ENCODE measurements around the gene CPNE7. TPM values are rescaled to one million over a fixed set of nuclear protein-coding genes. Genes with fewer than 3 reads are reported as not detected.

Gene CPNE7
- polyA plus RNA-seq, 3 donors = not detected

DNA sequence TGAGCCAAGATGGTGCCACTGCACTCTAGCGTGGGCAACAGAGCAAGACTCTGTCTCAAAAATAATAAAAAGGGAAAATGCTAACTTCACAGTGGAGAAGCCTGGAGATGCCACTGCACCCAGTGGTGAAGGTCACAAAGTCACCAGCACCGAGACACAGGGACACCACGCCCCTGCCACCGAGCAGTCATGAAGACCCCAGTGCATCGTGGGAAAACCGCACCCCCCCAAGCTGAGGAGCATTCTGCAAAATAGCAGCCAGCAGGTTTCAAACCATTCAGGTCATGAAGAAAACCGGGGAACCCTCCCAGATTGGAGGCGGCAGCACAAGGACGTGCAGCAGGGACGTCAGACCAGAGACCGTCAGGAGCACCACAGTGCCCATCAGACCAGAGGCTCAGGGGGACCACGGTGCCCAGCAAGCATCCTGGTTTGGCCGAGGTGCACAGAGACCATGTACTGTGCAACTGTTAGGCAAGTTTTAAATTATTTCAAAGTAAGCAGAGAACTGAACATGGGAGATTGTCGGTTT is 68.3 kb downstream of the CPNE7 start:
- intact Hi-C loops (cut with micrococcal nuclease) = loop anchor here (5.0 to 10.0 kb wide), 2 partner anchors 67 to 69 kb away; partner anchors contain the start of gene CPNE7 (in 2 of the 2)

GRCh38 chr16:89645122-89645521 is 69.6 kb downstream of the CPNE7 start:
- no peak overlapping the region for H3K4me3 Mint-ChIP-seq
- H3K79me2 ChIP-seq (ENCODE audit: insufficient read depth, low read length) = no peaks in the 10 kb centered on the region
- peaks cover 17% of the 10 kb centered on the region for H4K20me1 ChIP-seq (ENCODE audit: insufficient read depth, low read length)
- no peaks in the 10 kb centered on the region for H3K9me3 ChIP-seq (replicated peaks in 1 of 2; ENCODE audit: control insufficient read depth in 1 of 2, insufficient read depth in 1 of 2, low read length in 2 of 2)
- H2AFZ ChIP-seq (ENCODE audit: insufficient read depth, low read depth, low read length, poor library complexity, severe bottlenecking) = no peak overlapping the region
- peaks cover 0 to 6% (median 6%) of the 10 kb centered on the region in 3 donors for H3K27me3 Mint-ChIP-seq (ENCODE audit: low read depth in 3 of 3)
- no peak for TF ChIP-seq CTCF (IDR thresholded peaks at IDR 0.05)
- H3K4me3 ChIP-seq (replicated peaks in 1 of 3; ENCODE audit: low read depth in 2 of 3, low read length in 3 of 3) = no peak overlapping the region
- H3K36me3 ChIP-seq (replicated peaks in 1 of 2; ENCODE audit: control insufficient read depth in 1 of 2, insufficient read depth in 2 of 2, low read length in 2 of 2) = peaks cover 39 to 48% of the 10 kb centered on the region in 2 donors
- H3K4me1 Mint-ChIP-seq = peaks cover 7% of the 10 kb centered on the region
- no peak for DNase-seq
- 97% methylated on average over 9 of the region's 11 CpGs for WGBS (ENCODE audit: insufficient coverage)
- peaks cover 0 to 2% (median 0%) of the 10 kb centered on the region in 7 donors for H3K9me3 Mint-ChIP-seq
- H3K27ac Mint-ChIP-seq = peak overlapping the region in 1 of 7 donors; percentile 54
- H3K4me1 ChIP-seq (ENCODE audit: control insufficient read depth in 1 of 2, insufficient read depth in 2 of 2, low read length in 2 of 2) = peaks cover 0 to 5% of the 10 kb centered on the region in 2 donors
- H3K36me3 Mint-ChIP-seq = peaks cover 36 to 54% of the 10 kb centered on the region in 2 donors
- H3K27me3 ChIP-seq (ENCODE audit: control insufficient read depth in 2 of 2, insufficient read depth in 2 of 2, low read length in 2 of 2) = no peaks in the 10 kb centered on the region
- no peak overlapping the region for H3K9ac ChIP-seq (ENCODE audit: insufficient read depth, low read length, poor library complexity, severe bottlenecking)
- intact Hi-C loops (cut with micrococcal nuclease) = loop anchor here in 1 of 2 donors (10.0 kb wide), 1 partner anchor 70 kb away; the partner anchor contains the start of gene CPNE7
- H3K4me2 ChIP-seq (replicated peaks; ENCODE audit: extremely low read depth, low read length, poor library complexity, severe bottlenecking) = no peak overlapping the region
- no peak overlapping the region for H3K27ac ChIP-seq (ENCODE audit: low read depth in 1 of 2, low read length in 2 of 2)

More for the DNA sequence above, 68.3 kb downstream of the CPNE7 start:
- peaks cover 28 to 41% of the 10 kb centered on the region in 2 donors for H3K36me3 Mint-ChIP-seq
- no peaks in the 10 kb centered on the region for H3K79me2 ChIP-seq (ENCODE audit: insufficient read depth, low read length)
- no peak overlapping the region for H3K27ac ChIP-seq (ENCODE audit: low read depth in 1 of 2, low read length in 2 of 2)
- H4K20me1 ChIP-seq (ENCODE audit: insufficient read depth, low read length) = peaks cover 10% of the 10 kb centered on the region
- no peak overlapping the region for H3K9ac ChIP-seq (ENCODE audit: insufficient read depth, low read length, poor library complexity, severe bottlenecking)
- peaks cover 0 to 5% of the 10 kb centered on the region in 2 donors for H3K4me1 ChIP-seq (ENCODE audit: control insufficient read depth in 1 of 2, insufficient read depth in 2 of 2, low read length in 2 of 2)
- H3K36me3 ChIP-seq (replicated peaks in 1 of 2; ENCODE audit: control insufficient read depth in 1 of 2, insufficient read depth in 2 of 2, low read length in 2 of 2) = peaks cover 37 to 39% of the 10 kb centered on the region in 2 donors
- no peak overlapping the region for H3K4me3 ChIP-seq (replicated peaks in 1 of 3; ENCODE audit: low read depth in 2 of 3, low read length in 3 of 3)
- H2AFZ ChIP-seq (ENCODE audit: insufficient read depth, low read depth, low read length, poor library complexity, severe bottlenecking) = no peak overlapping the region
- WGBS (ENCODE audit: insufficient coverage) = 91% methylated on average over 14 of the region's 14 CpGs
- no peak for TF ChIP-seq CTCF (IDR thresholded peaks at IDR 0.05)
- H3K9me3 Mint-ChIP-seq = peaks cover 0 to 2% (median 0%) of the 10 kb centered on the region in 7 donors
- no peak overlapping the region for H3K4me2 ChIP-seq (replicated peaks; ENCODE audit: extremely low read depth, low read length, poor library complexity, severe bottlenecking)
- no peak for DNase-seq
- H3K27me3 Mint-ChIP-seq (ENCODE audit: low read depth in 3 of 3) = peaks cover 0 to 7% (median 6%) of the 10 kb centered on the region in 3 donors
- H3K27ac Mint-ChIP-seq = peak overlapping the region in 1 of 7 donors; percentile 60
- no peak overlapping the region for H3K4me3 Mint-ChIP-seq
- no peaks in the 10 kb centered on the region for H3K9me3 ChIP-seq (replicated peaks in 1 of 2; ENCODE audit: control insufficient read depth in 1 of 2, insufficient read depth in 1 of 2, low read length in 2 of 2)
- H3K27me3 ChIP-seq (ENCODE audit: control insufficient read depth in 2 of 2, insufficient read depth in 2 of 2, low read length in 2 of 2) = no peaks in the 10 kb centered on the region
- H3K4me1 Mint-ChIP-seq = peaks cover 7% of the 10 kb centered on the region
